ENCODE data around the gene IGF2R. TPM values are rescaled to one million over a fixed set of nuclear protein-coding genes. Genes with fewer than 3 reads are reported as not detected.

Gene IGF2R
- total RNA-seq, 1 experiment from 2014 or later: 160 TPM

DNA sequence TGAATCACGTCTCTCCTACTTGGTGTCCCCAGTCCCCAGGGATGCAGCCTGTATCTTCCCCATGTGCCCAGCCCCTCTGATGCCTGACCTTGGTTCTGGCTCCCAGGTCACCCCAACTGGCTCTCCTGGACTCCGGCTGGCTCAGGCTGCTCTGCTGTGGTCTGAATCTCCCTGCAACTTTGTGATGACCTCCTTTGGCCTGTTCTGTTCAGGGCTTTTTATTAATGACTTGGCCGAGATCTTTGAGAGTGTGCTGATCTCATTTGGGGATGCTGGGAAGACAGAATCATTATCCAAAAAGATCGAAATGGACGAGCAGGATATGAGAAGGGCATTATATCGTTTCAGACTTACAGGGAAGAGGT lies 67.4 kb downstream of the IGF2R start:
- intact Hi-C loops (cut with micrococcal nuclease): loop anchor here (2.0 kb wide), 1 partner anchor 346 kb away; no protein-coding TSS in a partner anchor
- Mint-ChIP-seq H3K27me3 (ENCODE audit: insufficient read depth, unreplicated experiment) (no peaks in the 10 kb centered on the region), H3K36me3 (ENCODE audit: insufficient read depth, unreplicated experiment) (peaks cover 54% of the 10 kb centered on the region), H3K4me1 (ENCODE audit: insufficient read depth, unreplicated experiment) (peaks cover 52% of the 10 kb centered on the region), H3K9me3 (ENCODE audit: unreplicated experiment) (no peaks in the 10 kb centered on the region), H3K4me3 (ENCODE audit: unreplicated experiment) (peak overlapping the region; percentile 69), H3K27ac (ENCODE audit: low read depth, unreplicated experiment) (peak overlapping the region; percentile 96)
- BruUV-seq (replicated peaks): no TSS peak
- TF ChIP-seq, protein P1, sequence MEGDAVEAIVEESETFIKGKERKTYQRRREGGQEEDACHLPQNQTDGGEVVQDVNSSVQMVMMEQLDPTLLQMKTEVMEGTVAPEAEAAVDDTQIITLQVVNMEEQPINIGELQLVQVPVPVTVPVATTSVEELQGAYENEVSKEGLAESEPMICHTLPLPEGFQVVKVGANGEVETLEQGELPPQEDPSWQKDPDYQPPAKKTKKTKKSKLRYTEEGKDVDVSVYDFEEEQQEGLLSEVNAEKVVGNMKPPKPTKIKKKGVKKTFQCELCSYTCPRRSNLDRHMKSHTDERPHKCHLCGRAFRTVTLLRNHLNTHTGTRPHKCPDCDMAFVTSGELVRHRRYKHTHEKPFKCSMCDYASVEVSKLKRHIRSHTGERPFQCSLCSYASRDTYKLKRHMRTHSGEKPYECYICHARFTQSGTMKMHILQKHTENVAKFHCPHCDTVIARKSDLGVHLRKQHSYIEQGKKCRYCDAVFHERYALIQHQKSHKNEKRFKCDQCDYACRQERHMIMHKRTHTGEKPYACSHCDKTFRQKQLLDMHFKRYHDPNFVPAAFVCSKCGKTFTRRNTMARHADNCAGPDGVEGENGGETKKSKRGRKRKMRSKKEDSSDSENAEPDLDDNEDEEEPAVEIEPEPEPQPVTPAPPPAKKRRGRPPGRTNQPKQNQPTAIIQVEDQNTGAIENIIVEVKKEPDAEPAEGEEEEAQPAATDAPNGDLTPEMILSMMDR (IDR thresholded peaks at IDR 0.05; ENCODE audit: unreplicated experiment): no peak
- ChIA-PET CTCF (interaction anchor here (0.7 to 1.6 kb wide), 2 partner anchors 52 to 560 kb away, joined by 4 to 5 read pairs; no protein-coding TSS in a partner anchor), POLR2A (interaction anchor here (0.7 to 5.0 kb wide), 15 partner anchors 9 to 310 kb away, joined by 3 to 33 read pairs (median 4); partner anchors contain the start of genes IGF2R, MRPL18, TCP1 and WTAP)
- DNase-seq (ENCODE audit: unreplicated experiment): no peak

DNA sequence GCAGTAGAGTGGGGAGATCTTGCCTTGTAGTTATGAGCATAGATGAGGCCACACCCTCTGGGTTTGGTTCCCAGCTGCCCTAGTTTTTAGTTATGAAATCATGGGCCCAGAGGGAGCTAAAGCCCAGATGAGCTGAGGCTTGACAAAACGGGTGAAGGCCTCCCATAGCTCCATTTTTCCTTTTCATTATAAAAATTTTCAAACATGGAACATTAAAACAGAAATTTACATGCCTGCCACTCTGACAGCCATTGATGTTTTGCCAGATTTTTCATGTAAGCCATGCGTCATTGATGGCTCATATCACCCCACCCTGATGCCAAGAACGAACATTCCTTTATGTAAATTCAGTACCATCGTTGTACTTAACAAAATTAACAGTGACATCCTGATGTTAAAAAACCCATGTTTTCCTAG lies 67.9 kb downstream of the IGF2R start:
- Mint-ChIP-seq H3K4me3 (ENCODE audit: unreplicated experiment) (peak overlapping the region; percentile 69), H3K4me1 (ENCODE audit: insufficient read depth, unreplicated experiment) (peaks cover 52% of the 10 kb centered on the region), H3K27me3 (ENCODE audit: insufficient read depth, unreplicated experiment) (no peaks in the 10 kb centered on the region), H3K36me3 (ENCODE audit: insufficient read depth, unreplicated experiment) (peaks cover 49% of the 10 kb centered on the region), H3K27ac (ENCODE audit: low read depth, unreplicated experiment) (peak overlapping the region; percentile 96), H3K9me3 (ENCODE audit: unreplicated experiment) (no peaks in the 10 kb centered on the region)
- intact Hi-C loops (cut with micrococcal nuclease): loop anchor here (2.0 kb wide), 1 partner anchor 346 kb away; no protein-coding TSS in a partner anchor
- TF ChIP-seq, protein P1 (IDR thresholded peaks at IDR 0.05; ENCODE audit: unreplicated experiment): no peak
- ChIA-PET POLR2A (interaction anchor here (0.7 to 5.0 kb wide), 16 partner anchors 10 to 310 kb away, joined by 3 to 33 read pairs (median 4); partner anchors contain the start of genes IGF2R, MRPL18, TCP1 and WTAP), CTCF (interaction anchor here (0.6 to 1.6 kb wide), 6 partner anchors 52 to 920 kb away, joined by 3 to 7 read pairs (median 4); no protein-coding TSS in a partner anchor)
- BruUV-seq (replicated peaks): no TSS peak
- peak; percentile 85 for DNase-seq (ENCODE audit: unreplicated experiment)

DNA sequence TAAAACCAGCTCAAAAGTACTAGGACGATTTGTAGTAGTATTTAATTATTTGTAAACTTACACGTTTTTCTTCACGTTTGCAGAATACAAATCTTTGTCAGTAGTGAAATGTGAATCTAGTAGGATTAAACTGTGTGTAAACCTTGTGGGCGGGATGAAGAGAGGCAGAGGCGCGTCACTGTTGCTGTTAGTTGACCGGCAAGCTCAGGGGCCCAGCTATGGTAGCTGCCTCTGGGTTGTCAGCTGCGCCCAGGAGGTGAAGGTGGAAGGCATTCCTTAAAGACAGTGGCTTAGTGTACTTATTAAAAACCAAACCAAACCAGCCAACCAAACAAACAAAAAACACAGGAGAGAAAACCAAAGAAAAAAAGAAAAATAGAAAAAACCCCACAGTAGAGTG lies 69.6 kb downstream of the IGF2R start:
- peaks cover 66% of the 10 kb centered on the region for H3K4me1 Mint-ChIP-seq (ENCODE audit: insufficient read depth, unreplicated experiment)
- peaks cover 39% of the 10 kb centered on the region for H3K36me3 Mint-ChIP-seq (ENCODE audit: insufficient read depth, unreplicated experiment)
- H3K27ac Mint-ChIP-seq (ENCODE audit: low read depth, unreplicated experiment): peak overlapping the region; percentile 96
- BruUV-seq (replicated peaks): no TSS peak
- DNase-seq (ENCODE audit: unreplicated experiment): no peak
- CTCF ChIA-PET: interaction anchor here (0.6 to 1.5 kb wide), 7 partner anchors 34 to 96 kb away, joined by 3 to 6 read pairs (median 4); no protein-coding TSS in a partner anchor
- H3K27me3 Mint-ChIP-seq (ENCODE audit: insufficient read depth, unreplicated experiment): no peaks in the 10 kb centered on the region
- H3K9me3 Mint-ChIP-seq (ENCODE audit: unreplicated experiment): no peaks in the 10 kb centered on the region
- POLR2A ChIA-PET: interaction anchor here (1.9 to 5.0 kb wide), 2 partner anchors 59 to 69 kb away, joined by 5 to 33 read pairs; partner anchors contain the start of gene IGF2R
- TF ChIP-seq, protein P1 (IDR thresholded peaks at IDR 0.05; ENCODE audit: unreplicated experiment): no peak
- H3K4me3 Mint-ChIP-seq (ENCODE audit: unreplicated experiment): no peak overlapping the region
- intact Hi-C loops (cut with micrococcal nuclease): no loop called here

DNA sequence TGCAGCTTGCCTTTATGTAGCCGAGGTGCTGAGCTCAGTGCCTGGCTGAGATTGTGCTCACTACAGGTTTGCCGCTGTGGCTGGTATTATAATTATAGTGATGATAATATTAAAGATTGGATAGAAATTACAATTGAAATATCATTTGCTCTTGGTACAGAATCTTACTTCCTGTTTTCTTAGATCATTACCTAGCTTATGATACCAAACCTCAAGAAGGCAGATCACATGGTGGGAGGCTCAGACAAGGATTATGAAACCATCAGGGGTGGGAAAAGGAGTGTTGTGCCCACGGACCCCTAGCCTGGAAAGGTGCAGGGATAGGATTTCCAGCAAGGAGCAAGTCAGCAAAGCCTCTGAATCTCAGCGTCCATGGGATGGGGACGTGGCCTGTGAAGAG lies 70.6 kb downstream of the IGF2R start:
- peaks cover 36% of the 10 kb centered on the region for H3K36me3 Mint-ChIP-seq (ENCODE audit: insufficient read depth, unreplicated experiment)
- no peak overlapping the region for H3K27ac Mint-ChIP-seq (ENCODE audit: low read depth, unreplicated experiment)
- DNase-seq (ENCODE audit: unreplicated experiment): no peak
- no peaks in the 10 kb centered on the region for H3K9me3 Mint-ChIP-seq (ENCODE audit: unreplicated experiment)
- BruUV-seq (replicated peaks): no TSS peak
- H3K4me1 Mint-ChIP-seq (ENCODE audit: insufficient read depth, unreplicated experiment): peaks cover 67% of the 10 kb centered on the region
- POLR2A ChIA-PET: interaction anchor here (0.6 to 5.0 kb wide), 5 partner anchors 8 to 1897 kb away, joined by 3 to 34 read pairs (median 12); partner anchors contain the start of gene IGF2R
- no peaks in the 10 kb centered on the region for H3K27me3 Mint-ChIP-seq (ENCODE audit: insufficient read depth, unreplicated experiment)
- H3K4me3 Mint-ChIP-seq (ENCODE audit: unreplicated experiment): no peak overlapping the region
- TF ChIP-seq, protein P1 (IDR thresholded peaks at IDR 0.05; ENCODE audit: unreplicated experiment): no peak
- intact Hi-C loops (cut with micrococcal nuclease): no loop called here
- CTCF ChIA-PET: interaction anchor here (0.6 to 1.6 kb wide), 5 partner anchors 14 to 176 kb away, joined by 3 to 6 read pairs (median 3); no protein-coding TSS in a partner anchor
